ENCODE measurements around the gene RPRD1B.

RPRD1B gene, protein sequence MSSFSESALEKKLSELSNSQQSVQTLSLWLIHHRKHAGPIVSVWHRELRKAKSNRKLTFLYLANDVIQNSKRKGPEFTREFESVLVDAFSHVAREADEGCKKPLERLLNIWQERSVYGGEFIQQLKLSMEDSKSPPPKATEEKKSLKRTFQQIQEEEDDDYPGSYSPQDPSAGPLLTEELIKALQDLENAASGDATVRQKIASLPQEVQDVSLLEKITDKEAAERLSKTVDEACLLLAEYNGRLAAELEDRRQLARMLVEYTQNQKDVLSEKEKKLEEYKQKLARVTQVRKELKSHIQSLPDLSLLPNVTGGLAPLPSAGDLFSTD

DNA sequence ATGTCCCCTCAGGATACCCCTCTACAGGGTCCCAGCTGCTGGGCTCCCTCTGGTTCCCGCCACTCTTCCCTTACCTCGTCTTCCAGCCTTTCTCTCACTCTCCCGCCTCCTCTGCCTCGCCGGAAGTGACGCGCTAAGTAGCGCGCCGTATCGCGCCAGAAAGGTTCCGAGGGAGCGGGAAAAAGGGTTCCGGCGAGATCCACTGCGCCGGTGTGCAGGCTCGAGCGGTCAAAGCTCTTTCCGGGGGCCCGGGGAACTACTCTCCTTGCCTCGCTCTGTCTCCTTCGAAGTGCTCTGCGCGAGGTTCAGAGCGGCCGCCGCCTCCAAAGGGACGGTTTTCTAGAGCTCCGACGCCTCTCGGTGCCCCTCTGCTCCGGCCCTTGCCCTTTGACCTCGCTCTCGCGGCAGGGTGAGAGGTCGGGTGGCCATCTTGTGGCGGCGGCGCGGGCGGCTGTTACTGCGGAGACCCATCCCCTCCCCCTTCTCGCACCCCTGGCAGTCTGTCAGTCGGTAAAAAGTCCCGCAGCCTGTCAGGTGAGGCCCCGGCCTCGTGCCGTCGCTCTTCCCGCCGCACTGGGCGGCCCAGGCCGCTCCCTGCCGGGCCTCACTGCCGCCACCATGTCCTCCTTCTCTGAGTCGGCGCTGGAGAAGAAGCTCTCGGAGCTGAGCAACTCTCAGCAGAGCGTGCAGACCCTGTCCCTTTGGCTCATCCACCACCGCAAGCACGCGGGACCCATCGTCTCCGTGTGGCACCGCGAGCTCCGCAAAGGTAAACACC lies at the start of gene RPRD1B, which contains the start of gene TTI1:
Gene RPRD1B (plus strand): TSS at position 417 of the 778 bp plus-strand sequence. CDS start 202 bp downstream, at position 619.
Gene TTI1 (minus strand): TSS at position 127 of the 778 bp plus-strand sequence. CDS start 19,640 bp downstream, outside the sequence.
- peak; percentile 93 for DNase-seq

DNA sequence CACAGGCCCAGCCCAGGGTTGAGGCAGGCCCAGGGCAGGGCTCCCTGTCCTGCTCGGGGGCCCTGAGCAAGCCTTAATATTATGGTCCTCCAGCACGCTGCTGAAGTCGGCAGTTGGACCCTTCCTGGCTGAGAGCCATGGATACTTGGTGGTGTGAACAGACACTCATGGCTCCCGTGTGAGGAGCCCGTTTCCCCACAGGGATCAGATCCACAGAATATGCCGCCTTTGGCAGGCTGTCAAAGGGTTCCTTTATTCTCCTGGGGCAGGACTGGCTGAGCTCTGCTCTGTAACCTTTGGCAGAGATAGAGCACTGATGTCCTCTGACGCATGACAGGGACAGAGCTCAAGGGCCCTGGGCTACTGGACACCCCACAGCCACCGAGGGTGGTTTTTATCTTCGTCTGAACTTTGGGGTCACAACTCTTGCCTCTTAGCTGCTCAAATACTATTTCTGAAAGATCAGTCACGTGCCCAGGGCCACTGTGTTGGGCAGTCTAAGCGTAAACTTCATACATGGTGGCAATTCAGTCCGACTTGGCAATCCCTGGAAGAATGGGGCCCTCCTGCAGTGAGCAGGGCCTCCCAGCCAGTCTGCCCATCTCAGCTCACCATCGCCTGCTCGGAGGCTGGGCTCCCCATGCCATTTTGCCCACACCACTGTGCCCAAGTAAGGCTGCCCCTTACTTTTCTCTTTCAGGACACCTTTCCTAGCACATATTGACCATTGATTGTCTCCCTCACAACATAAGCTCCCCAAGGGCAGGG lies 49.3 kb upstream of the RPRD1B start:
- DNase-seq: peak; percentile 70

DNA sequence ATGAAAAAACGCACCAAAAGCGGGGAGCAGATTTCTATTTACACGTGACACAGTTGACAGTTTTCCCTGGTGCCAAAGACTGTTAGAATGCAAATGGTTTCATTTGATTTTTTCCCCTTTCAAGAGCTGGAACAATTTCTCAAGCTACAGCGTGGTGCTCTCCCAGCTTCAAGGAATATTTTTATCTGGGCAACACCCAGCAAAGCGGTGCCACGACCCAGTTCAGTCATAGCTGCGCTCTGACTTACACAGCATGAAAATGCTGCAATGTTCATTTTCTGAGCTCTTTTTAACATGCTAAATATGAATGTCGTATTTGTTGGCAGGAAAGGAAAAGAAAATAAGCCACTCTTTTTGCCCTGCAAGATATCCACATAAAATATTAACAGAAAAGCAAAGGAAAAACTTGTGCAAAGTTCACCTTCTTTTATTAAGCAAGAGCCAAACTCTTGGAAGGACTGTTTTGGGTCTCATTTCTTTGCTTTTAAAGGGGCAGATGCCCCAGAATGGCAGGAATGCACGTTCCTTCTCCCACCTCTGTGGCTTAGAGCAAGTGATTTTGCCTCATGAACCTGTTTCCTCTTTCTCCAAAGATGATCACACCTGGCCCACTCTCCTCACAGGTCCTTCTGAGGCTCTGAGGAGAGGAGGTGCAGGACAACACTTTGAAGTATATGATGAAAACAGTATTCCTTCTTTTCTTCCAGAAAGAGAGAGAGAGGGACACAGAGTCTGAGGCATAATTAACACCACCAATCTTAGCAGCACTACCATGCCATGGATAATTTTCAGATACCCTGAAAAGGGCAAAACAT lies 47.3 kb upstream of the RPRD1B start:
- no peak for DNase-seq

DNA sequence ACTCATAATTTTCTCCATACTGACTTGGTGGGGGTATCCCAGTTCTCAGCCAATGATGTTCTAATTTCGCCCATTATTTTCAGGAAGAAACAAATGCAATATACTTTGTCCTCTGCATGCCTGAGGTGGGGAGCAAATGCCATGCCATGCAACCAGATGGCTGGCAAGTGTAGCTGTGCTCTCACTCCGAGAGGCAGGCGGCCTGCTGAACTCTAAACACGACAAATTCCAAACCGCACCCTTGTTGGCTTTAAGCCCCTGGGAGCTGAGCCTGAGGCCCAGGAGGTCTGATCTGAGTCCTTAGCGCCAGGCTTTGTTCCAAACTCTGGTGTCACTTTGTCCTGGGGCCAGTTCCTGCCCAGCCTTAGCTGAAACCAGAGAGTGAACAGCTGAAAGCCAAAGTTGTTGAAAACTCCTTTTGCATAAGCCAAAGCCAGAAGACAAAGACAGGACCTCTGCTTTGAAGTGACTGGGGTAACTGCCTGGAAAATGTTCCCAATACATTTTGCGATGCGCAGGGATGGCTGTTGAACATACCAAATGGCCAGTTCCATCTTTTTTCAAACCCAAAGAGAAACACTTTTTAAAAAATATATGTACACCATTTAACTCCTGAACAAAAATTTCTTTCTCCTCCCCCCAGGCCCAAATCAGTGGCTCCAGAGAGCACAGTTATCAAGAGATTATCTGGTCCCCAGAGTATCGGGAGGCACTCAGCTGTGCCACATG lies 46.5 kb upstream of the RPRD1B start:
- DNase-seq: peak; percentile 17

DNA sequence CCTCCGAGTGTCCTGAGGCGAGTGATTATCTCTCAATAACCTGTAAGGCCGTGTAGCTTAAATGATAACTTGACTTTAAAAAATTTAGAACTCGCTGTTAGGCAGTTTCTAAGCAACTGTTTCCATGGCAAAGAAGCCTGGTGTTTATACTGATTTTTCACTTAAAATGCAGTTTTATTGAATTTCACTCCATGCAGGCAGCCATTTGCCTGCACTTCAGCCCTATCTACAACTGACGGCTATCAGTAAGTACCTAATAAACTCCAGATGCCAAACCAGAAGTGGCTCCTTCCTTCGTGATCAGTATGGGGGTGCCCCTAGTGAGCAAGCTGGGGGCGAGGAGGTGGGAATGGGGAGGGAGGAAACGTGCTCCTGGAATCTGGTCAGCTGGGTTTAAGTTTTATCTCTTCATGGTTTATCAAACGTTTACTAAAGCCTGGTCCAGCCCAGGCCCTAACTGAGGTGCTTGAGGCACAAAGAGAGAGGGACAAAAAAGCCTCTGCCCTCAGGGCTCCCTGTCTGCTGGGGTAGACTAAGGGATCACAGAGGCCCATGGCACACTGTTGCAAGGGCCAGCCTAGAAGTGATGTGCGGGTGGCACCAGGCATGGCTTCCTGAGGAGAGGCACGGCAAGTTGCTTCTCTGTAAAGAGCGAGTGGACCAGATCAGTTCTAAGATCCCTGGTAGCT lies 45.8 kb upstream of the RPRD1B start:
- DNase-seq: no peak

DNA sequence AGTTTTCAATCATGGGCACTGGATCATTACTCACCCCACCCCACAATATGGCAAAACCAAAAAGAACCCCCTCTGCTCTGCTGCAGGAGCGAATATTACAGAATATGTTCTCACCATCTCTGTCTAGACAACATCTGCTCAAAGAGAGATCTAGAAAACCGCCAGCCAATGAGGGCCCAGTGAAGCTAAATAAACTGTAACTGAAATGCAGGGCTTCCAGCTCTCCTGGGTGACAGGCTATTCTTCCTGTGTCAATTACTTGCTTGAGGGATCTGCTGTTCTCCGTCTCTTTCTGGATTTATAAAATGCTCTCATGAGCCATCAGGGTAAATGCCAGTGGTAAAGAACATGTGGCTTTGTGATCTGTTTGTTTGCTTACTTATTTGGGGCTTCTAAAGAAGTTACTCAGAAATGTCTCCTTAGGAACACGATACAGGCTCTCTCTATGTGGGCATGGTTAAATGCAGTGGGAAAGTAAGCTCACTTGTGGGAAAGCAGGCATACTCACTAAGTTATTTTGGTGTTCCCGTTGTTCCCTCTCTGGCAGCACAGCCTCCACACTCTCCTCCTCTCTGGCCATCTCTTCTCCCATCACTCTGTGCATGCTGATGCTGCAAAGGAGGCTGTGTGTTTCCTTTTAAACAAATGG lies 45.1 kb upstream of the RPRD1B start:
- DNase-seq: no peak

DNA sequence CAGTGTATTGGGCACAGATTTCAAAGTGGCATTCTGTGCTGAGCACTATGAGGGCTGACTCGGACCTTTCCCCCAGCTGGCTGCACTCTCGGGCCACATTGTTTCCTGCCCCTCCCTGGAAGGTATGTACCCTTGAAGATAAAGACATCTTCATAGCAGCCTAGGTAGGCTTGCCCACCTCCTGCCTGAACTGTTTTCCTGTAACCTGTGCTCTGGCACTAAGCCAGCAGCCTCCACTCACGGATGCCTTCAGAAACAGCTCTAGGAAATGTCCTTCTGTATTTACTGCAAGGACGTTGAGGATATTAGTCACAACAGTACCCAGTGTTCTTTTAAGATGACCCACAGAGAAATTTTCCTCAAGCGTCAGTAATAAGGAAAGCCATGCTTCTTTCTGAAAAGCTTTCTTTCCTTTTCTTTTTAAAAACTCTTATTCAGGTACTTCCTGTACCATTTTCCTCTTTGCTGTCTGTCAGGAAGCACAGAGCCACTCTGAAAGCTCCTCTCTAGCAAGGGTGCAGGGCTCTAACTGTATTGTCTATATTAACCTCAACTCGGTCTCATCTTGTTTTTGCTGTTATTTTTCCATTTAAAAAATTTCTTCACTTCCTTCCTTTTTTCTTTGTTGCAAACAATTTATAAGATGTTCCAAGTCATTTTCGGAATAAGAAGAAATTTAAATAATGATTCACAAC lies 43.8 kb upstream of the RPRD1B start:
- peak; percentile 5 for DNase-seq

DNA sequence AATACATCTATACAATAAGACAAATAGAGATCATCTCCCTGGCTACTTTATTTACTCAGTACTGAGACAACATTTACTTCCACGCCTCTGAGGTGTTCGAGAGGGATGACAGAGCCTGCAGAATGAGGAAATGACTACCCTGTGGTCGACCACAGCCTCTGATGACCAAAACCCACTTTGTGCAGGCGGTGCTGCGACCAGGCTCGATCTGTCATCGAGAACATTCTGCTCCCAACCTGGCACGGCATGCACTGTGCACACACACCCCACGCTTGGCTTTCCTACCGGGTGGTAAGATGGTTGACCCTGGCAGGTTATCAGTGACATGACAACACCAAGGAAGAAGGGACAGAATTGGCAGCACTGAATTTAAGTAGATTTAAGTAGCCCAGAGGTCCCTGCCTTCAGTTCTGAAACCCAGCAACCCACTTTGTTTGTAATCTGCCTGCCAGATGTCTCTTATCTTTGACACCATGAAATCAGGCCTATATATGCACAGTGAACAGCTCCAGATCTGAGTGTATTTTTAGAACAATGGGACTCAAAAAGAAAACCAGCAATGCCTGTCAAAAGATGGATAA lies 42.9 kb upstream of the RPRD1B start:
- peak; percentile 22 for DNase-seq

DNA sequence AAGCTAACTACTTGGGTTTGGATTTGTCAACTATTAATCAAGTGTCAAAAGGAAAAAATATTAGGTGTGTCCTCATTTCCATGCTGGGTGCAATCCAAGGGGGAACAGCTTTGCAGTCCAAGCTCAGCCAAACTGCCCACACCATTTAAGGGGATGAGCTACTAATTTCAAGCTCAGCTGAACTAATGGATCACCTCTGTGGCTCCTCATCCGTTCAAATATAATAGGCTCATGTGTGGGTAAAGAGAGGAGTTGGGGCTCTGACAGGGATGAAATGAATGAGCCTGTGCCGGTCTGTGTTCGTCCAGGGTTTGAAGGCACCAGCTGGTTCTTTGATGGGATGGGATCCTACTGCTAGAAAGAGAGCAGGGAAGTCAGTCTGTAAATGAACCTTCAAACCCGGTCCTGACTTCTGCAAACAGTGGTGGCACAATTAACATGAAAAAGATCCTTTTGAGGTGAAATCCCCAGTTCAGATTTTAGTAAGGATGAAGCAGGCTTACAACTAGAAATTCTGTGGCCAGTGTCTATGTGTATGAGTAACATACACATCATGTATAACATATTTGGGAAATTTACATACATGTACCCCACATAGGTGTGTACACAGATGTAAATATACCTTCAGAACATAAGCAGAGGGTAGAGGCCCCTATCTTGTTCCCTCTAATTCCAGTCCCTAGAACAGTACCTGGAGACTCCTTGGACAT lies 42.2 kb upstream of the RPRD1B start:
- no peak for DNase-seq

DNA sequence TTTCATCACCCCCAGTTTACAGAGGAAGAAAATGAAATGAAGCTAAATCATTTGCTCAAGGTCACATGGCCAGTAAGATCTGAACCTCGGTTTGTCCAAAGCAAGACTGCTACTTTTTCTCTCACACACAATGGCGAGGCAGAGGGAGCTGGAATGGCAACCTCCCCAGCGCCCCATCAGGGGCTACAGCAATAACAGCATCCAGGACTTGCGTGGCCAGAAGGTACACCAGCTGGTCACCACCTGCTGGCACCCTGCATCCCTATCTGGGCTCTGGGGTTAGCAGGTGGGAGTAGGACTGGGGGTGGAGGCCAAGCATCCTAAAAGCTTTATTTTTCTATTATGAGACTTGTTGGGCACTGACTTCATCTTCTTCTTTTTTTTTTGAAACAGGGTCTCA lies 41.6 kb upstream of the RPRD1B start:
- DNase-seq: no peak

DNA sequence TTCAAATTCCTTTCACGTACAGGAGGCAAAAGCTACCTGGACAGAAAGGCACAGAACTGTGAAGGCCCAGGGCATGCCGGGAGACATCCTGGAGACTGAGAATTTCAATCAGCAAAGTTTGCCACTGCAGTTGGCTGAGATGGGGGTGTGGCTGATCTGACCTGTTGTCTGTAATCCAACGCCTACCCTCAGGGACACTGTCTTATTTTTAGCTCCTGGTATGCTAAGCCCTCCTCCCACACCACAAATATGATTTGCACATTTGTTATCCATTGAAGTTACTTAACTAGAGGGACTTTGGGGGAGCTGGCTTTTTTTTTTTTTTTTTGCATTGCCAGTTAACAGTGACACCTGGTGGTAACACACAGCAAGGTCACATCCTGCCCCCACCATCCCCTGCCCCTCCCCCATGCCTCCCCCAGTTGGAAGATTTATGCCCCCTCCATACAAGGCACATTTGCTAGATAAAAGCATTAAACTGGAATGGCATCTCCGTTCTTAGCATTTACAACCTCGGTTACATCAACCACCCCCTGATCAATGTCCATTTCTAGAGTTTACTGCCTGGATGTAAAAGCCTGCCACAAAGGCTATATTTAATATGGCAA lies 40.6 kb upstream of the RPRD1B start:
- peak; percentile 46 for DNase-seq

DNA sequence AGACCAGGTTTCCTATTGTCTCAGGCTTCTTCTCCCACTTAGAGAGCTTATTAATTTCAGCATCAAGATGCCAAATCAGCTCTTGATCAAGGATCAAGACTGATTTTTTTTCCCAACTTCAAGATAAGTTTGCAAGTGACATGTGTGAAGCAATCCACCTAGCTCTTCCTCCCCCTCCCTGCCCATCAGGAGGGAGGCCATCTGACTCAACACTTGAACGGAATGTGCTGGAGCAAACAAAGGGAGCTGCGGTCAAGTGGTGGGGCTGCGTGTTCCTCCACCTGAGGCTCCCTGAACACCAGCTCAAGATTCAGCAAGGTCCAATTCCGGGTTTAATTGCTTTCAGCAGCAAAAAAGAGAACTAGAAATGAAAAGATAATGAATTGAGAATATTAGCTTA lies 39.0 kb upstream of the RPRD1B start:
- no peak for DNase-seq

DNA sequence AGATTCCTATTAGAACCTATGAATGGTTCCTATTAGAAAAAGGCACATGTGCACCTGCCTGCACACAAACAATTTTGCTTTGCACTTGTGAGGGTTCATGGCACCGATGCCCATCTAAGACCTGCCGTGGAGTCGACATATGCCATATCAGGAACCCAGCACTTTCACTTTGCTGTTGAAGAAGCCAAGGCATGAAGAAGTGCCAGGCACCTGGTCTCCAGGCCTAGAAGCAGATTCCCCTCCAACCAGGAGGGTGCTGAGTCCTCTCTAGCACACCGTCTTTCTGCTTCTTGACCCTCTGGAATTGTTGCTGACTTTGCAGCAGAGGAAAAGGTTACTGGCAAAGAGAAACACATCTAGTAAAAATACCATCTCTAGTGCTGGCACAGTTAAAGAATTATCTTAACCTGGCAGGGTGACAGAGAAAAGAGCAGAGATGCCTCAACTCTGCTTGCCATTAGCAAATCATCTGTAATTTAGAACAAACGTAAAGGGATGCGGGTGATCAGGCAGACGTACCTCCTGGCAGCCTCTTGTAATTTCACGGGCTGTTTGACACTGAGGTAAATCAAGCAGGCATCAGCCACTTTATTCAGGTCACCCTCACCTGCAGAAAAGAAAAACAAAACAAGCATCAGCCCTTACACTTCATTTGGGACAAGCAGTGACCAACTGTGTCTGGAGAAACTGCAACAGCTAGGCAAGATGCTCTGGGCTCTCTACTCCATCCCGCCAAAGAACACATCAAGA lies 37.5 kb upstream of the RPRD1B start:
- DNase-seq: no peak

DNA sequence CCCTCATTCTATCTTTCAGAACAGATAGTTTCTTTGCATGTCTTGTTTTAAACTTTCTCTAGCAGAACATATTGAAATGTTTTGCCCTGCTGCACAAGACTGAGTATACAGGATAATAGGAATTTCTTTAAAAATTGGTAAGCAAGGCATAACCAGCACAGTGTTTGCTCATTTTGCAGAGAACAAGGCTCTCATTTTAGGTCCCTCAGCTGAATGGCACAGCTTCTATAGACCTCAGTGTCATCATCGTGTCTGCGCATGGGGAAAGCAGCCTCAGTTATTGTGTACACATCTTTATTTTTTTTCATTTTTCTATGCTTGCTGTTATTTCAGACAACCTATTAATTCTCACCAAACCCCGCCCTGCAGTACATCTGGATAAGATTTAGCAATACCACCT lies 36.0 kb upstream of the RPRD1B start:
- no peak for DNase-seq

DNA sequence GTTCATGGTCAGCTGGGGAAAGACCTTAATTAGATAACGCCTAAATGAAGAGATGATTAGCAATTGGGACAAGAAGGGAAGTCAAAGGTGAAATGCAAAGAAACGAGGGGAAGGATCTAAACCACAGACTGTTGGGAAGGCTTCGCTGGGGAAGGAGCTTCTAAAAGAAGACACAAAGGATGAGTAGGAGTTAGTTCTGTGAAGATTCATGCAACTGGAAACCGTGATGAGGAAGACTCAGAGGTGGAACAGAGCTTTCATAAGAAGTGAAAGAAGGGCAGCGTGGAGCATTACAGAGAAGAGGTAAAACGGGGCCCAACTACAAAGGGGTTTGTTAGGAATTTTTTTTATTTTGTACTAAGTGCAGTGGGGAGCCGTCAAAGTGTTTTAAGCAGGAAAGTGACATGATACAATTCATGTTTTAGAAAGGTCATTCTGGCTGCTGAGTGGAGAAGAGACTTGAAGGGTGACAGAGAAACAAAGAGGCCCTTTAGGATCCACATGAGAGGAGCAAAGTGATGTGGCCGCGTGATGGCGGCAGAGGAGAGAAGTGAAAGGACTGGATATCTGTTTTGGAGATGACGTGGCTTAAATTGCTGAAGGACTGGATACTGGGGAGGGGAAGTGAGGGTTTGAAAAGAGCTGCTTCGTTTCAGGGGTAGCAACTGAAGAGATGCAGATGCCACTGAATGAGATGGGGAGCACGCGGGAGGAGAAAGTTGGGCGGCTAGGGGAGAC lies 33.9 kb upstream of the RPRD1B start:
- DNase-seq: no peak

DNA sequence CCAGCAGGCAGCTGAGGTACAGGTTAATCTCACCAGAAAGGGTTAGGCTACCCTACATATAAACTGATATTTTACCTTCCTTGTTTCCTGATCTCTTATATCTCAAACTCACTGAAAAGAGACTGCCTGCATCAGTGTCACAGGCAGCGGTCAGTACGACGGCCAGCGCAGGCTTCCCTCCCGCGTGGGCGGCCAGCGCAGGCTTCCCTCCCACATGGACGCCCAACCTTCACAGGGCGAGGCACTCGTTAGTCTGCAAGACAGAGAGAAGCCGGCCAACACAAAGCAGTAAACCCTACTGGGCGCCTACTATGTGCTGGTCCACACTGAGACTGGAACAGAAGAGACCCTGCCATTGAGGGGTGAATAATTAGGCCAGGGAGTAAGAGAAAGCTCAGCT lies 33.3 kb upstream of the RPRD1B start:
- no peak for DNase-seq

Measured in NCI-H69 (cell line).